HepG2 (cell line): ENCODE data around the gene PRXL2B. TPM values are rescaled to one million over a fixed set of nuclear protein-coding genes. Genes with fewer than 3 reads are reported as not detected.
A peak's percentile ranks its signal among the peaks of the same experiment; 100 is the strongest.

Source experiments
- ATAC-seq: fragments of 200-7000 bp; cut with Tn5 transposase; 3 replicates; pipeline ENCODE4 v1.9.1; 2020; ENCODE audit warnings: mild to moderate bottlenecking, moderate library complexity
- BruUV-seq: library from RNA; stranded (reverse); fragments of 400-500 nt; replicated peaks from 2 replicates; lab custom pipeline; 2021; lab: Mats Ljungman, UMichigan
- CTCF ChIA-PET: fragments of 300-600 bp; formaldehyde crosslinking; extraction: SDS; loops from one replicate; lab custom pipeline; 2021; ENCODE audit warnings: low total read pairs, inconsistent platforms, low intra/inter-chr PET ratio; lab: Yijun Ruan, JAX
- POLR2A ChIA-PET: fragments of 350-600 bp; sonication (Branson Sonifier 250); formaldehyde crosslinking; loops from one replicate; lab custom pipeline; 2020; ENCODE audit warnings: antibody characterized with exemption, inconsistent platforms; lab: Yijun Ruan, JAX
- DNase-seq: peaks from one replicate; pipeline ENCODE4 v3.0.0-alpha.2; 2015; ENCODE audit warnings: low spot score
- FAIRE-seq: peaks from 3 replicates; lab custom pipeline; 2011; peaks lifted over from hg19 to GRCh38; lab: Jason Lieb, UNC
- H2AFZ ChIP-seq: one replicate; pipeline ENCODE4 v1.6.1; 2011; ENCODE audit warnings: low read length, inconsistent platforms
- H3K27ac ChIP-seq: fragments of 300-600 bp; 3 replicates; pipeline ENCODE4 v1.8.0; 2011; ENCODE audit warnings: mixed run types, mild to moderate bottlenecking, mixed read lengths, low read length, inconsistent platforms; ENCODE audit not compliant: insufficient read depth; ENCODE audit errors: extremely low read length
- H3K27me3 ChIP-seq, 2 experiments: fragments of 200-600 bp in 1 of 2; 2 replicates in 1 of 2; 3 replicates in 1 of 2; pipeline versions ENCODE4 v1.6.0 to v1.8.0; 2011; ENCODE audit warnings: low read length in 2 of 2, mild to moderate bottlenecking in 2 of 2, moderate library complexity in 2 of 2, inconsistent platforms in 1 of 2; ENCODE audit not compliant: insufficient read depth in 2 of 2, control insufficient read depth in 1 of 2
- H3K36me3 ChIP-seq, 2 experiments: fragments of 200-600 bp in 1 of 2; replicated peaks in 1 of 2; 2 replicates in 1 of 2; 3 replicates in 1 of 2; pipeline versions ENCODE4 v1.5.1 to v1.8.0; 2011; ENCODE audit warnings: low read length in 2 of 2, inconsistent platforms in 1 of 2; ENCODE audit not compliant: insufficient read depth in 2 of 2, control insufficient read depth in 1 of 2
- H3K4me1 ChIP-seq: 2 replicates; pipeline ENCODE4 v1.5.1; 2012; ENCODE audit warnings: low read length, inconsistent platforms; ENCODE audit not compliant: insufficient read depth
- H3K4me2 ChIP-seq: 2 replicates; pipeline ENCODE4 v1.6.0; 2011; ENCODE audit warnings: low read depth, low read length, inconsistent platforms
- H3K4me3 ChIP-seq, 3 experiments: fragments of 200-600 bp in 1 of 3; sonication (generic), shearing (Covaris generic) in 1 of 3; replicated peaks in 1 of 3; 2 replicates each; pipeline ENCODE4 v1.5.1; 2011 to 2016; ENCODE audit warnings: low read length in 3 of 3, inconsistent platforms in 2 of 3, low read depth in 2 of 3, mild to moderate bottlenecking in 2 of 3, control low read depth in 1 of 3, mixed read lengths in 1 of 3; ENCODE audit not compliant: insufficient read depth in 1 of 3
- H3K79me2 ChIP-seq: one replicate; pipeline ENCODE4 v1.6.1; 2011; ENCODE audit warnings: low read length, inconsistent platforms; ENCODE audit not compliant: insufficient read depth
- H3K9ac ChIP-seq: 2 replicates; pipeline ENCODE4 v1.6.0; 2011; ENCODE audit warnings: mild to moderate bottlenecking, low read depth, low read length, inconsistent platforms; ENCODE audit not compliant: insufficient read depth
- H3K9me3 ChIP-seq: 2 replicates; pipeline ENCODE4 v1.5.1; 2012; ENCODE audit warnings: mild to moderate bottlenecking, low read length
- H4K20me1 ChIP-seq: 2 replicates; pipeline ENCODE4 v1.6.0; 2011; ENCODE audit warnings: inconsistent platforms, mild to moderate bottlenecking, low read length, moderate library complexity; ENCODE audit not compliant: insufficient read depth
- HMGXB3 ChIP-seq: sonication (generic); formaldehyde crosslinking; IDR thresholded peaks from 2 replicates; pipeline ENCODE4 v1.4.0; 2020; ENCODE audit warnings: missing genetic modification reagents, borderline replicate concordance
- HNRNPL ChIP-seq: fragments of 200-400 bp; formaldehyde crosslinking; IDR thresholded peaks from 2 replicates; pipeline ENCODE4 v1.6.1; 2017; ENCODE audit warnings: mild to moderate bottlenecking, low read depth, low read length
- JUN ChIP-seq: sonication (generic); formaldehyde crosslinking; IDR thresholded peaks from 2 replicates; pipeline ENCODE4 v1.4.0; 2020; ENCODE audit warnings: mild to moderate bottlenecking, missing genetic modification reagents
- KDM3A ChIP-seq: IDR thresholded peaks from 2 replicates; pipeline ENCODE4 v1.6.1; 2018; ENCODE audit warnings: low read depth, missing compliant biosample characterization
- MXD1 ChIP-seq: sonication (generic); formaldehyde crosslinking; IDR thresholded peaks from 2 replicates; pipeline ENCODE4 v1.4.0; 2020; ENCODE audit warnings: mild to moderate bottlenecking, missing genetic modification reagents
- THAP11 ChIP-seq: IDR thresholded peaks from 2 replicates; pipeline ENCODE4 v1.6.1; 2016; ENCODE audit warnings: missing biosample characterization, missing genetic modification reagents
- THAP7 ChIP-seq: sonication (generic); formaldehyde crosslinking; IDR thresholded peaks from 2 replicates; pipeline ENCODE4 v1.8.1; 2023; ENCODE audit warnings: mild to moderate bottlenecking, missing genetic modification reagents
- ZBTB7B ChIP-seq: sonication (generic); formaldehyde crosslinking; IDR thresholded peaks from 2 replicates; pipeline ENCODE4 v1.4.0; 2020; ENCODE audit warnings: missing genetic modification reagents
- ZNF143 ChIP-seq: sonication (generic); formaldehyde crosslinking; IDR thresholded peaks from 2 replicates; pipeline ENCODE4 v1.4.0; 2020; ENCODE audit warnings: missing genetic modification reagents
- ZNF281 ChIP-seq: sonication (generic); formaldehyde crosslinking; IDR thresholded peaks from 2 replicates; pipeline ENCODE4 v1.4.0; 2020; ENCODE audit warnings: missing genetic modification reagents, borderline replicate concordance
- ZNF746 ChIP-seq: sonication (generic); formaldehyde crosslinking; IDR thresholded peaks from 2 replicates; pipeline ENCODE4 v1.8.0; 2022; ENCODE audit warnings: mild to moderate bottlenecking, missing genetic modification reagents
- WGBS: methylation state at CpG from one replicate; pipeline ENCODE4 v1.1.6; 2017; ENCODE audit warnings: low lambda C conversion rate; 5-methylcytosine and 5-hydroxymethylcytosine counted together
- in situ Hi-C: cut with HindIII; loops from 2 replicates; pipeline ENCODE4 v1.10.0; 2017; ENCODE audit warnings: low pct_unique_long_range_greater_than_20kb; ENCODE audit not compliant: extremely low pct_ligation_motif_present
- intact Hi-C: fragments of 100-400 bp; cut with micrococcal nuclease; formaldehyde crosslinking; loops from one replicate; pipeline ENCODE4 v1.10.0; 2022; ENCODE audit not compliant: unreplicated experiment
- polyA plus RNA-seq, 8 experiments: library from polyadenylated mRNA; depleted of rRNA in 3 of 8; stranded (reverse) in 7 of 8; unstranded in 1 of 8; fragments of >200 nt; fragmentation: Illumina TruSeq in 4 of 8; extraction: Trizol in 4 of 8; gene quantifications; 2 replicates each; pipeline versions ENCODE4 v1.2.1 to v1.2.3, GENCODE V29; 2011 to 2016; ENCODE audit warnings: low read depth in 4 of 8, missing spikeins in 1 of 8, mixed read lengths in 1 of 8; ENCODE audit not compliant: insufficient read depth in 1 of 8
- total RNA-seq, 5 experiments: library from RNA; depleted of rRNA; stranded (reverse); fragments of >200 nt; fragmentation: Illumina TruSeq; extraction: Trizol; gene quantifications; 2 replicates each; pipeline ENCODE4 v1.2.3, GENCODE V29; 2016; ENCODE audit warnings: low read depth in 1 of 5

PRXL2B gene
- total and polyA plus RNA-seq, 2 of the 13 experiments (the other 11 are each of a cell fraction or from before 2014, with no cell fraction given), result 16.8 to 22.1 TPM

- no TSS peak for BruUV-seq
- Histone ChIP-seq H3K27me3 (peaks cover 11 to 24% of the 10 kb centered on the region in 2 experiments; a peak in 4 of 5 replicates), H3K9me3 (peaks cover 7% of the 10 kb centered on the region; the same call in 1 of the 2 replicates), H3K36me3 (no peaks in the 10 kb centered on the region), H3K4me1 (peaks cover 40% of the 10 kb centered on the region), H3K4me2 (peak within 1 kb of the TSS; percentile 66), H2AFZ (no peak within 1 kb of the TSS), H3K4me3 (peak within 1 kb of the TSS in 1 of 3 experiments; percentile 42; a peak in 1 of 6 replicates), H3K27ac (no peak within 1 kb of the TSS), H3K79me2 (no peaks in the 10 kb centered on the region), H3K9ac (no peak within 1 kb of the TSS), H4K20me1 (0 out of 2 replicates have a peak, but pooled peaks cover 2% of the 10 kb centered on the region)
- intact Hi-C loops, result loop anchor here (5.0 to 10.0 kb wide), 2 partner anchors 48 to 75 kb away; partner anchors contain the start of genes PRXL2B and TNFRSF14
- in situ Hi-C loops, result no loop called here
- DNase-seq (no peak), FAIRE-seq (no peak), ATAC-seq (peak; percentile 21; the same call in 2 of the 3 replicates)
- WGBS, result 31% methylated on average over 11 of the region's 16 CpGs
- ChIA-PET CTCF (no interaction called here), POLR2A (interaction anchor here (1.1 to 2.0 kb wide), 2 partner anchors 47 to 77 kb away, joined by 4 to 11 read pairs; partner anchors contain the start of genes PRXL2B and TNFRSF14)
- TF ChIP-seq ZBTB7B (CRISPR knock-in tag) (no peak), ZNF143 (CRISPR knock-in tag) (peak; percentile 73), ZNF281 (peak; percentile 10; the same call in 1 of the 2 replicates), JUN (no peak), THAP11 (CRISPR knock-in tag) (0 out of 2 replicates have a peak, but pooled peaks have one; percentile 27), MXD1 (CRISPR knock-in tag) (peak; percentile 22; the same call in 1 of the 2 replicates), KDM3A (CRISPR knock-in tag) (no peak), HNRNPL (peak; percentile 37; the same call in 1 of the 2 replicates), HMGXB3 (CRISPR knock-in tag) (no peak), THAP7 (CRISPR knock-in tag) (peak; percentile 99), ZNF746 (no peak)
Measured at GRCh38 chr1:2632561-2633361, 46.2 kb downstream of the PRXL2B start, which contains the start of gene MMEL1. MMEL1 (minus strand) TSS chr1:2633016; CDS start chr1:2629484, 3,532 bp downstream.
